Endometrial microvascular endothelial cells (primary cell): ENCODE measurements around the gene C13orf46. TPM values are rescaled to one million over a fixed set of nuclear protein-coding genes. Genes with fewer than 3 reads are reported as not detected.
"Not testable (repeated sequence)": the region's sequence is repeated elsewhere in the genome, so short reads cannot be mapped to it uniquely, and the experiment has no call there.

Source experiments
- in situ Hi-C: cut with HindIII; loops from 2 replicates; pipeline ENCODE4 v1.10.0; 2017; ENCODE audit warnings: low sequenced_read_pairs, low pct_unique_long_range_greater_than_20kb; ENCODE audit errors: inconsistent ontology term
- total RNA-seq: library from RNA; depleted of rRNA; stranded (reverse); fragments of >200 nt; gene quantifications from one replicate; pipeline ENCODE4 v1.2.3, GENCODE V29; 2015; ENCODE audit errors: inconsistent ontology term

Gene C13orf46
- total RNA-seq, 1 donor from 2014 or later: not detected

GRCh38 chr13:113996081-113996911 lies 22.4 kb upstream of the C13orf46 start:
- in situ Hi-C loops: no loop called here

DNA sequence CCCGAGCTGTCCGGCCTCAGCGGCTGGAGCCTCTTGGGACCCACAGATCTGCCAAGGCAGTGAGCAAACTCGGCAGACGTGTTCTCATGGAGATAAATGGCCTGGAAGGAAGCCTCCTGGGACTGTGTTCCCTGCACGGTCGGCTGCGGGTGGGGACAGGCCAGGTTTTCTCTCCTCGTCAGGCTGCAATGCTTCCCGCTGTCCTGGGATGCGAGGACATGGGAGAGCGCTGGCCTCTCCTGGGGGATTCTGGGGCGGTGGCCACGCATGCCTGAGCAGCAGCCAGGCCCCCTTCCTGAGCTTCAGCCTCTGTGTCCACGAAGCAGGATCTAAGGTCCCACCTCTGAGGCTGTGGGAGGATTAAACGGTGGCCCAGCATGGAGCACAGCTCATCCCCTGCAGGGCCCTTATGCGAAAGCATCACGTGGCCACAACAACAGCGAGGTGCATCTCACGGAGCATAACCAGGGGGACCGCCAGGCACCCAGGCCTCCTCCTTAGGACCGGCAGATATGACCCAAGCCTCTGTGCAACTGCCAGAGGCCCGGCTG lies 21.2 kb upstream of the C13orf46 start:
- in situ Hi-C loops: no loop called here

DNA sequence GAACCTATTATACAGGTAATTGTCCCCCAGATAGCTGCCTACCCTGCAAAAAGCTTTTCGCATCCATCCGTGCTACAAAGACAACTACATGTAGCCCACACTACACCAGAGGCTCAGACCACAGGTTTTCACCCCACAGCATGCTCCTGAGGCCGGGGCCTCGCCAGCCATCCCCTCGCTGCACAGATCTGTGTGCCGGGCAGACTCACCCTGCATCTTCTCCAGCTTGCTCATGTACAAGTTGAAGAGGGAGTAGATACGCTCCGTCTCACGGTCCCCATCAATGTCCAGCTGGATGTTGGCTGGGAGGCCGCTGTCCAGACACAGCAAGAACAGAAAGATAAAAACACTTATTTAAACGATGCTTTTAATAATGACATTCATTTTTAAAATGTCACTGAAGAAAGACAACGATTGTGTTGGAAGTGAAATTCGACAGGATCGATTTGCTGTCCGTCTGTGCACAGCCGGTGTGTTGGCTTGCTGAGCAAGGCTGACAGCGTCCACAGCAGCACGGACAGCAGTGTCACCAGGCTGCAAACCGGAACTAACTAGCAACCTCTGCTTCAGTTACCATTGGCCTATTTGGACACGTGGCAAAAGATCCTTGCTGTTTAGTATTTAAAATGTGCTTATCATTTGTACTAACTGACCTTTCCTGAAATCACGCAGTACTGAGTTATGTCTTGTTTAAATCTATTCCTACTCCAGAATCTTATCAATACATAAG lies 18.6 kb upstream of the C13orf46 start:
- in situ Hi-C loops: no loop called here

DNA sequence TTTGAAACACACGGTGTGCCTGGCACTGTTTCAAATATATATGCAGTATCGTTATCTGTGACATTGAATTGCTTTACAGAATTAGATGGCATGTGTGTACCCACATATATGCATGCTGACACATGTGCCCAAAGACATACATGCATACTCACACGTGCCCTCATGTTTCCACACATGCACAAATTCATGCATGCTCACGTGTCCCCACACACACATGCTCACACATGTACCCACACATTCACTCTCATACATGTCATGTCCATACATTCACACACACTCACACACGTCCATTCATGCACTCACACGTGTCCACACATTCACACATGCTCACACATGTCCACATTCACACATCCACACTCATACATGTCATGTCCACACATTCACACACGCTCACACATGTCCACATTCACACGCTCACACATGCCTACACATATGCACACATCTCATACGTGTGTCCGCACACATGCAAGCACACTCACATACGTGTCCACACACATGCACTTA lies 17.9 kb upstream of the C13orf46 start:
- in situ Hi-C loops: no loop called here

GRCh38 chr13:113991191-113991669 lies 17.4 kb upstream of the C13orf46 start:
- in situ Hi-C loops: no loop called here

GRCh38 chr13:113990321-113990837 lies 16.5 kb upstream of the C13orf46 start:
- in situ Hi-C loops: no loop called here

DNA sequence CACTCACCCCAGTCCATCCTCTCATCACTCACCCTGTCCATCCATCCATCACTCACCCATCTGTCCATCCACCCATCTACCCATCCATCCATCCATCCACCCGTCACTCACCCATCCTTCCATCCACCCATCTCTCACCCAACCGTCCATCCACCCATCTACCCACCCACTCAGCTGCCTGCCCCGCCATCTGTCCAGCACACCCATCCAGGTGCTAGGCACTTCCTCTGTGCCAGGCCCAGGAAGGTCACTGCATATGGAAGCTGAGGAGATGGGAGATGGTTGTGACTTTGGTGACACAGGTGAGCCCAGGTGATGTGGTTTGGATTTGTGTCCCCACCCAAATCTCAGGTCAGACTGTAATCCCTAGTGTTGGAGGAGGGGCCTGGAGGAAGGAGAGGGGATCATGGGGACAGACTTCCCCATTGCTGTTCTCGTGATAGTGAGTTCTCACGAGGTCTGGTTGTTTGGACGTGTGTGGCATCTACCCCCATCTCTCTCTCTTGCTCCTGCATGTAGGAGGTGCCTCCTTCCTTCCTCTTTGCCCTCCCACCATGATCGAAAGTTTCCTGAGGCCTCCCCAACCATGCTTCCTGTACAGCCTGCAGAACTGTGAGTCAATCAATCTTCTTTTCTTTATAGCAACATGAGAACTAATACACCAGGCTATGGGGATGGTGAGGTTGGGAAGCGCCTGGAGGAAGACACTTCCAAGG lies 15.9 kb upstream of the C13orf46 start:
- in situ Hi-C loops: no loop called here

DNA sequence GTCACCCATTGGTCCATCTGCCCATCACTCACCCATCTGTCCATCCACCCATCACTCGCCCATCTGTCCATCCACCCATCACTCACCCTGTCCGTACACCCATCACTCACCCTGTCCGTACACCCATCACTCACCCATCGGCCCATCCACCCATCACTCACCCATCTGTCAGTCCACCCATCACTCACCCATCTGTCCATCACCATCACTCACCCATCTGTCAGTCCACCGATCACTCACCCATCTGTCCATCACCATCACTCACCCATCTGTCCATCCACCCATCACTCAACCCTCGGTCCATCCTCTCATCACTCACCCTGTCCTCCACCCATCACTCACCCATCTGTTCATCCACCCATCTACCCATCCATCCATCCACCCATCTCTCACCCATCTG lies 15.0 kb upstream of the C13orf46 start:
- in situ Hi-C loops: not testable (repeated sequence)

DNA sequence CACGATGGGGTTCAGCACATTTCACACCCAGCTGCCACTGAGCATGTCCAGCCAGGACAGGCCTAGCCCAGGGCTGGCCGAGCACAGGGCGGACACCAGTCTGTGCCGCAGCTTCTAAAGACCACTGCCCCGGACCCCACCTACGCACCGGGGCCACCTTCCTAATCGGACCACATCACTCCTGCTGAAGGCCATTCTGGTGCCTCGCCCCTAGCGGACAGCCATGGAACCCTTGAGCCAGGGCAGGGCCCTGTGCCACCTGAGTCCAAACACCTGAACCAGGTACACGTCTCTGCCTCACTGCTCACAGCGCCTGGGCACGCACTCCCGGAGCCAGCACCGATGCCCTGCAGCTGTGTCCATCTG lies 8.4 kb upstream of the C13orf46 start:
- in situ Hi-C loops: no loop called here

GRCh38 chr13:113981611-113982295 lies 7.9 kb upstream of the C13orf46 start:
- in situ Hi-C loops: no loop called here

GRCh38 chr13:113981194-113981605 lies 7.3 kb upstream of the C13orf46 start:
- in situ Hi-C loops: no loop called here

GRCh38 chr13:113980489-113981064 lies 6.7 kb upstream of the C13orf46 start:
- in situ Hi-C loops: no loop called here

DNA sequence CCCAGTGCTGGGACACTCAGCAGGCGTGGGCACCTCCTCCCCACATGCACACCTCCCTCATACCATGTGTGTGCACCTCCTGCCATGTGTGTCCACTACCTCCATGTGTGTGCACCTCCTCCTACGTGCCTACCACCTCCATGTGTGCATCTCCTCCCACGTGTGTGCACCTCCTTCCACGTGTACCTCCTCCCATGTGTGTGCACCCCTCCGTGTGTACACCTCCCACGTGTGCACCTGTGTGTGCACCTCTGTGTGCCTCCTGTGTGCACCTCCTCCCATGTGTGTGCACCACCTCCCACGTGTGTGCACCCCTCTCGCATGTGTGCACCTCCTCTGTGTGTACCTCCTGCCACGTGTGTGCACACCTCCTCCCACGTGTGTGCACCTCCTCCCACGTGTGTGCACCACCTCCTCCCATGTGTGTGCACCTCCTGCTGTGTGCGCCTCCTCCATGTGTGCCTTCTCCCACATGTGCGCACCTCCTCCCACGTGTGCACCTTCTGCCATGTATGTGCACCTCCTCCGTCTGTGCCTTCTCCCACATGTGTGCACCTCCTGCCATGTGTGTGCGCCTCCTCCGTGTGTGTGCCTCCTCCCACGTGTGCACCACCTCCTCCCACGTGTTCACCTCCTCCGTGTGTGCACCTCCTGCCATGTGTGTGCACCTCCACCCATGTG lies 6.1 kb upstream of the C13orf46 start:
- in situ Hi-C loops: no loop called here

GRCh38 chr13:113978741-113979481 lies 5.0 kb upstream of the C13orf46 start:
- in situ Hi-C loops: no loop called here

DNA sequence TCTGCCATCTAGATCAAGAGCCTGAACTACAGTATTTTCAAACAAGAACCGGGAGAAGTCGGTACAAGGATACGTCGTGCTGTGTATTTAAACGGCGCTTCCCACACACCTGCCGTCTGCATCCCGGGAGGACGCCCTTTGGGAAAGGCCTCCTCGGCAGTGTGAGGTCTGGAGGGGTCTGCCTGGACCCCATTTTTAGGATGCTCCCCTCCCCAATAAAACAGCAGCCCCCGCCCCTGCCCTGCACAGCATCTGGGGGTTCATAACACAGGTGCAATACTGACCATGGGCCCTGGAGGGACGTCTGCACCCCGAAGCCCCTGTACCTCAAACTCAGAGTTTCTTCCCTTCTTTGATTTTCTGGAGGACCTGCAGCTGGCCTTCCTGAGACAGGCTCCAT lies 4.1 kb upstream of the C13orf46 start:
- in situ Hi-C loops: no loop called here

DNA sequence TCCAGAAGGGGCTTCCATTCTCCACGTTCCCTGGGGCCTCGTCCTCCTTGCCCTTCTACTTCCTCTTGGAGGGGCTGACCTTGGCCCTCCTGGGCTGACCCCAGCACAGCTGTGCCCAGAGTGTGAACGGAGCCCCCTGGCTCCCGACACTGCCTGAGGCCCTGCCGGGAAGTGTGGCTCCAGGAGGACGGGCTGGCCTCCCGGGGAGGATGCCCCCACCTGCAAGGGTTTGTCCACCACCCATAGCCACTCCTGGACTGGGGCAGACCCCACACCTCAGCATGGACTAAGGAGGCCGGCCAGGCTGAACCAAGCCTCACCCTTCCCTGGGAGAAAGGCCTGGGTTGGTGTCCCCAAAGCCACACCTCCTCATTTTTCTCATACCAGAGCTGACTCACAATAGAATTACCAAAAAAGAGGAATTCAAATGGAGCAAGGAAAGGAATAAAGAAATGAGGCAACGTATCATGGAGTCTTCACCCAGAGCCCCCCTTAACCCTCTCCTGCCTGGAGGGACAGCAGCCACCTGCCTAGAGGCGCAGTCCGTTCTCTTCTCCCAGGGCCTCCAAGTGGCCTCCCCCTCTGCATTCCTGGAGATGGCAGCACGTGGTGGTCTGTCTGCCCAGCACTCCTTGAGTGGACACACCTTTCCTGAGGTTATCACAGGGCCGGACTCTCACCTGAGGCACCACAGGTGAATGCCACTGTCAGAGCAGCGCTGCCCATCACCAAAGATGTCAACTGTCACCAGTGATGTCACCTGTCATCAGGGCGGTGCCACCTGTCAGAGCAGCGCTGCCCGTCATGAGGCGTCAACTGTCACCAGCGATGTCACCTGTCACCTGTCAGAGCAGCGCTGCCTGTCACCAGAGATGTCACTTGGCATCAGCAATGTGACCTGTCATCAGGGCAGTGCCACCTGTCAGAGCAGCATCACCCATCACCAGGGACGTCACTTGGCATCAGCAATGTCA lies 3.1 kb upstream of the C13orf46 start:
- in situ Hi-C loops: no loop called here
